SU-DHL-6 (cell line): ENCODE data around the gene CYP4F3.

Experiments
- EZH2phosphoT487 ChIP-seq: fragments of 200-600 bp; sonication (generic), shearing (Covaris generic); conservative IDR thresholded peaks from 2 replicates; pipeline ENCODE4 v1.6.1; 2018; ENCODE audit warnings: mild to moderate bottlenecking, antibody characterized with exemption, low read length, moderate library complexity, mixed read lengths
- TF ChIP-seq, protein P1 (sequence below): fragments of 200-600 bp; sonication (generic); IDR thresholded peaks from one replicate; pipeline ENCODE4 v1.5.1; 2017; ENCODE audit warnings: antibody characterized with exemption, mild to moderate bottlenecking, low read length, moderate library complexity; ENCODE audit not compliant: insufficient read depth, poor library complexity, severe bottlenecking

- TF ChIP-seq, protein P1, sequence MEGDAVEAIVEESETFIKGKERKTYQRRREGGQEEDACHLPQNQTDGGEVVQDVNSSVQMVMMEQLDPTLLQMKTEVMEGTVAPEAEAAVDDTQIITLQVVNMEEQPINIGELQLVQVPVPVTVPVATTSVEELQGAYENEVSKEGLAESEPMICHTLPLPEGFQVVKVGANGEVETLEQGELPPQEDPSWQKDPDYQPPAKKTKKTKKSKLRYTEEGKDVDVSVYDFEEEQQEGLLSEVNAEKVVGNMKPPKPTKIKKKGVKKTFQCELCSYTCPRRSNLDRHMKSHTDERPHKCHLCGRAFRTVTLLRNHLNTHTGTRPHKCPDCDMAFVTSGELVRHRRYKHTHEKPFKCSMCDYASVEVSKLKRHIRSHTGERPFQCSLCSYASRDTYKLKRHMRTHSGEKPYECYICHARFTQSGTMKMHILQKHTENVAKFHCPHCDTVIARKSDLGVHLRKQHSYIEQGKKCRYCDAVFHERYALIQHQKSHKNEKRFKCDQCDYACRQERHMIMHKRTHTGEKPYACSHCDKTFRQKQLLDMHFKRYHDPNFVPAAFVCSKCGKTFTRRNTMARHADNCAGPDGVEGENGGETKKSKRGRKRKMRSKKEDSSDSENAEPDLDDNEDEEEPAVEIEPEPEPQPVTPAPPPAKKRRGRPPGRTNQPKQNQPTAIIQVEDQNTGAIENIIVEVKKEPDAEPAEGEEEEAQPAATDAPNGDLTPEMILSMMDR, result no peak
- no peak for TF ChIP-seq EZH2phosphoT487
These were observed 28.7 kb downstream of the CYP4F3 start for GRCh38 chr19:15669440-15669839.
